AG09319 (cell line): ENCODE measurements around the gene FOXS1.
"Not testable (repeated sequence)": the region's sequence is repeated elsewhere in the genome, so short reads cannot be mapped to it uniquely, and the experiment has no call there.

Experiments
- DNase-seq: peaks from one replicate; pipeline ENCODE4 v3.0.0-alpha.2; 2010; ENCODE audit warnings: low read depth; ENCODE audit errors: extremely low read depth
- TF ChIP-seq, protein P1 (sequence below): IDR thresholded peaks from 2 replicates; pipeline ENCODE4 v1.5.1; 2011; ENCODE audit warnings: low read depth, mild to moderate bottlenecking, inconsistent platforms, low read length, moderate library complexity

The FOXS1 gene

DNA sequence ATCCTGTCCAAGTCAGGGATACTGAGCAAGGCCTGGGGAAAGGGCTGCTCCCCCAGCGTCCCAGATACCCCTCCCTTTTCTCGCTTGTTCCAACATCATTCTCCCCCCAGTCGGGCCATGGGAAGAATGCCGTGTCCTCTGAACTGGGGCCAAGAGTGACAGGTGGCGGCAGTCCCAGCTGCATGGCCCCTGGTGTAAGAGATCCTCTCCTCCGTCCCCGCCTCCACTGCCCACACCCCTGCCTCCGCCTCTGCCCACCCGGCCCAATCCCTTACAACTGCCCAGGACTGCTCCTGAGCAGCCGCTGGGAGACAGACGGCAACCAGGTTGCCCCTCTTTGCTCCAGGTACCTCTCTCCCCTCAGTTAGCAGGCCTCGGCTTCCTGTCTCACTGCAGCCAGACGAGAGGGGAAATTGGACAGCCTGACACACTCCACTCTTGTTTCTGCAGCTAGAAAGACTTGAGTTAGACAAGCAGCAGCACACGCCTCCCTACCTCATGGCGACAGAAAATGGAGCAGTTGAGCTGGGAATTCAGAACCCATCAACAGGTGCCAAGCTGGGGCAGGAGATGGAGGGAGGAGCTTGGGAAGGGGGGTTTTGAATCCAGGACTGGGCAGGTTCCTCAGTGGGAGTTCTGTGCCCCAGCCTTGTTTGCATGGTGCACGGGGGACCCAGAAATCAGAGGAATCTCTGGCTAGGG lies 26.2 kb downstream of the FOXS1 start, which contains the start of gene MYLK2:
TSS of gene MYLK2 (plus strand) at position 274 of the 702 bp plus-strand sequence. CDS start at position 499, 225 bp downstream.
- TF ChIP-seq, protein P1, sequence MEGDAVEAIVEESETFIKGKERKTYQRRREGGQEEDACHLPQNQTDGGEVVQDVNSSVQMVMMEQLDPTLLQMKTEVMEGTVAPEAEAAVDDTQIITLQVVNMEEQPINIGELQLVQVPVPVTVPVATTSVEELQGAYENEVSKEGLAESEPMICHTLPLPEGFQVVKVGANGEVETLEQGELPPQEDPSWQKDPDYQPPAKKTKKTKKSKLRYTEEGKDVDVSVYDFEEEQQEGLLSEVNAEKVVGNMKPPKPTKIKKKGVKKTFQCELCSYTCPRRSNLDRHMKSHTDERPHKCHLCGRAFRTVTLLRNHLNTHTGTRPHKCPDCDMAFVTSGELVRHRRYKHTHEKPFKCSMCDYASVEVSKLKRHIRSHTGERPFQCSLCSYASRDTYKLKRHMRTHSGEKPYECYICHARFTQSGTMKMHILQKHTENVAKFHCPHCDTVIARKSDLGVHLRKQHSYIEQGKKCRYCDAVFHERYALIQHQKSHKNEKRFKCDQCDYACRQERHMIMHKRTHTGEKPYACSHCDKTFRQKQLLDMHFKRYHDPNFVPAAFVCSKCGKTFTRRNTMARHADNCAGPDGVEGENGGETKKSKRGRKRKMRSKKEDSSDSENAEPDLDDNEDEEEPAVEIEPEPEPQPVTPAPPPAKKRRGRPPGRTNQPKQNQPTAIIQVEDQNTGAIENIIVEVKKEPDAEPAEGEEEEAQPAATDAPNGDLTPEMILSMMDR = no peak

DNA sequence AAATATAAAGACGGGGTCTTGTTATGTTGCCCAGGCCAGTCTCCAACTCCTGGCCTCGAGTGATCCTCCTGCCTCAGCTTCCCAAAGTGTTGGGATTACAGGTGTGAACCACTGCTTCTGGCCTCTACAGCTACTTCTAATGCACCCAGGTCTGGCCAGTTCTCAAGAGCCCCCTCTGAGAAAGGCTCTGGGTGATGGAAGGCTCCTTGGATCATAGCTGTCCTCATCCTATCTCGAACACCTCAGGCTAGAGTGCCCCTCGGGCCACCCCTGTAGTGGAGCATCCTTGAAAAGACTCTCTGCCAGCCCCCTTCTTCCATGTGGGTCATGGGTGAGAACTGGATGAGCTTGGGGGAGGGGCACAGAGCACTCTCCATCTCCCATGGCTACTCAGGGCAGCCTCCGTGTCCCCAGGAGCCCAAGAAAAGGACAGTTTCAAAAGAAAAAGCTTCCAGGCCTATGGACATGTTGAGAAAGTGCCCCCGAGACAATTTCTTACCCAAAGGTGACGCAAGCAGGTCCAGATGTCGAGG lies 27.0 kb downstream of the FOXS1 start:
- TF ChIP-seq, protein P1 = no peak
- no peak for DNase-seq

More for the DNA sequence above, 26.2 kb downstream of the FOXS1 start, which contains the start of gene MYLK2:
- DNase-seq = no peak

DNA sequence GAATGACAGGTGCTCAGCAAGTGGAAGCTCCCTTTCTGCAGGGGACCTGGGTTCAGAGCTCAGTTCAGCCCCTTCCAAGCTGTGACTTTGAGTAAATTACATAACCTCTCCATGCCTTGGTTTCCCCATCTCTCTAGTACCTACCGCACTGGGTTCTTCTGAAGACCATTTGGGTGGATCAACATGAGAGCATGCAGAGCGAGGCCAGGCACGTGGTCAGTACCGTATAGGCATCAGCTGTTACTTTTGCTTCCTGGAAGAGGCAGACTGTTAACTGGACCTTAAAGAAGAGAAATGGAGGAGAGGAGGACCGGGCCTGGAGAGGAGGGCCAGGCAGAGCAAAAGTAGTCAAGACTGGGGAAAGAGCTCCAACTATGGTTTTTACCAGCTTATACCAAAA lies 27.9 kb downstream of the FOXS1 start:
- no peak for DNase-seq
- TF ChIP-seq, protein P1 = no peak

DNA sequence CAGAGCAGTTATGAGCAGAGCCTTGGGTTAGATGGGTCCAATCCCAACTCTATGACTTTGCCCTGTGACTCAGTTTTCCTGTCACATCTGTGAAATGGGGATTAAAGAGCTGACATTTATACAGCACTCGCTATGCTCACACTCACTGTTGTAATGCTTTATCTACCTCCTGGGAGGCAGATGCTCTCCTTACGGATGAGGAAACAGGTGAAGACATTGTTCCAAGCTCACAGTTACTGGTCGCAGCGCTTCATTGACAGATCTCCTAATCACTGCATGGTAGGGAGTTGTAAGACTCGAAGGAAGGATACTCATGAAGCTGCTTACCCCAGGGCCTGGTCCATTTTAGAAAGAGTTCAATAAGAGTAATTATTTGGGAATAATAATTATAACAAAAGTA lies 29.2 kb downstream of the FOXS1 start:
- no peak for DNase-seq
- TF ChIP-seq, protein P1 = no peak

DNA sequence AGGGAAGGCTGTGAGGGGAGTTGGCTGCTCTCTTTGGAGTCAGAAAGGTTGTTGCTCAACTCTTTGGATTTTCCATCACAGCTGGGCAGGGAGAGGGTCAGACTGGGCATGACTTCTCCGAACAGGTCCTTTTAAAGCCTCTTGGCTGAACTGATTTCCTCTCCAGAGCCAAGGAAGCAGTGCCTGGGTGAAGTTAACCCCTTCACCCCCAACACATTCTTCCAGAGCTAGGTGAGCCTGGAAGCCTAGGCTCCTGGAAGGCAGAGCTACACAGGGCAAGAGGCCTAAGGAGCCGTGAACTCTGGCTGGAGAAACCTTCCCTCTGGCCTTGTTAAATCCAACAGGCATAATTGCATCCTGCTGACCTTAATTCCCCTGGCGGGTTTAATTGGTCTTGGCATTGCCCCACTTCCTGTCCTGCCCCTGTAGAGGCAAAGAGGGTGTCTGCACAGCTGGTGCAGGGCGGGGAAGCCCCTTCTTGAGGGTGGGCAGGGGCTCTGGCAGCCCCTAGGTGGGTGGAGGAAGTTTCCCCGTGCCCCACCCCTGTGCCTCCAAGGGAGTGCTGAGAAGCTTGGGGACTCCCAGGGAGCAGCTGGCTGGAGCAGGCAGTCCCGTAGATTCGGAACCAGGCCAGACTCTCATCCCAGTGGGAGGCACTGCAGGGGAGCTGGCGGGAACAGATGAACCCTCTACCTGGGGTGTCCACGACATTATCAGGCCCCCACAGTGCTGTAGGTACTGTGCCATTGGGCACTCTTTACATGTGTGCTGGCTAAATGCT lies 29.8 kb downstream of the FOXS1 start:
- DNase-seq = no peak
- TF ChIP-seq, protein P1 = no peak

DNA sequence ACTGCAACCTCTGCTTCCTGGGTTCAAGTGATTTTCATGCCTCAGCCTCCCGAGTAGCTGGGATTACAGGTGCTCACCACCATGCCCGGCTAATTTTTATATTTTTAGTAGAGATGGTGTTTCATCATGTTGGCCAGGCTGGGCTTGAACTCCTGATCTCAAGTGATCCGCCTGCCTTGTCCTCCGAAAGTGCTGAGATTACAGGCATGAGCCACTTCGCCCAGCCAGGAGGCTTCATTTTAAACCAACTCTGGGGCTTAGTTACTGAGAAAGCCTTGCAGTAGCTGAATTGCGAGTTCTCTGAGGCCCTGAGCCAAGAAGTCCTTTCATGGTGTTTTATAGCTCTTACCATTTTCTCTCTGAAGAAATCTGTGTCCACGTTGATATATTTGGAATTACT lies 31.3 kb downstream of the FOXS1 start:
- not testable (repeated sequence) for DNase-seq

DNA sequence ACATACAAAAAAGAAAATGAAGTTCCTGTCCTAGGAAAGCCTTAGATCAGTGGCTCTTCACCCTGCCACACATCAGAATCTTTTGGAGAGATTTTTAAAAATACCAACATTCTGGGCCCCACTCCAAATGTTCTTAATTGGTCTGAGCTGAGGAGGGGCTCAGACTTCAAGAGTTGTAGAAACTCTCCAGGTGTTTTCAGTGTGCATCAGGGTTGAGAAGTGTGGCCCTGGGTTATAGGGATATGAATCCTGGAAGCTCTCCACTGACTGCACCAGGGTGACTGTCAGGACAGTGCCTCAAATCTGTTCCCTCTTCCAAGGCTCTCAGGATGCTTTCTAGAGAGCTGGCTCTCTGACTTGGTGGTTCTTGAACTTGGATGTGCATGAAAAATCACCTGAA lies 31.8 kb downstream of the FOXS1 start:
- TF ChIP-seq, protein P1 = no peak
- no peak for DNase-seq
